GM19193 (cell line): ENCODE results near the gene NXPE4.

ENCODE experiments used
- POLR2A ChIP-seq: IDR thresholded peaks from 4 replicates; pipeline ENCODE4 v1.6.1; 2011; ENCODE audit not compliant: insufficient read depth, insufficient read length; ENCODE audit errors: extremely low read depth

Gene NXPE4

GRCh38 chr11:114595571-114595970 lies at the start of gene NXPE4:
Gene NXPE4 (minus strand): TSS chr11:114595786. CDS start chr11:114594759, 1,027 bp downstream.
- TF ChIP-seq POLR2A, result no peak

DNA sequence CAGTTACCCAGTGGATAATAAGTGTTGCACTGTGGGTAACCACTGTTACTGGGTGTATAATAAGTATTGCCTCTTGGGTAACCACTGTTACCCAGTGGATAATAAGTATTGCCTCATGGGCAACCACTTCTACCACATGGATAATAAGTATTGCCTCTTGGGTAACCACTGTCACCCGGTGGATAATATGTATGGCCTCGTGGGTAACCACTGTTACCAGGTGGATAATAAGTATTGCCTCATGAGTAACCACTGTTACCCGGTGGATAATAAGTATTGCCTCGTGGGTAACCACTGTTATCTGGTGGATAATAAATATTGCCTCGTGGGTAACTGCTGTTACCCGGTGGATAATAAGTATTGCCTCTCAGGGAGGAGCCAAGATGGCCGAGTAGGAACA lies 29.7 kb upstream of the NXPE4 start:
- no peak for TF ChIP-seq POLR2A

DNA sequence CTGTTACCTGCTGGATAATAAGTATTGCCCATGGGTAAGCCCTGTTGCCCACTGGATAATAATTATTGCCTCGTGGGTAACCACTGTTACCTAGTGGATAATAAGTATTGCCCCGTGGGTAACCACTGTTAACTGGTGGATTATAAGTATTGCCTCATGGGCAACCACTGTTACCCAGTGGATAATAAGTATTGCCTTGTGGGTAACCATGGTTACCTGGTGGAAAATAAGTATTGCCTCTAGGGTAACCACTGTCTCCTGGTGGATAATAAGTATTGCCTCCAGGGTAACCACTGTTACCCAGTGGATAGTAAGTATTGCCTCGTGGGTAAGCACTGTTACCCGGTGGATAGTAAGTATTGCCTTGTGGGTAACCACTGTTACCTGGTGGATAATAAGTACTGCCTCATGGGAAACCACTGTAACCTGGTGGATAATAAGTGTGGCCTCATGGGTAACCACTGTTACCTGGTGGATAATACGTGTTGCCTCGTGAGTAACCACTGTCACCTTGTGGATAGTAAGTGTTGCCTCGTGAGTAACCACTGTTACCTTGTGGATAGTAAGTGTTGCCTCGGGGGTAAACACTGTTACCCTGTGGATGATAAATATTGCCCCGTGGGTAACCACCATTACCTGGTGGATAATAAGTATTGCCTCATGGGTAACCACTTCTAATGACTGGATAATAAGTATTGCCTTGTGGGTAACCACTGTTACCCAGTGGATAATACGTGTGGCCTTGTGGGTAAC lies 29.0 kb upstream of the NXPE4 start:
- no peak for TF ChIP-seq POLR2A

GRCh38 chr11:114623720-114624119 lies 28.1 kb upstream of the NXPE4 start:
- no peak for TF ChIP-seq POLR2A

DNA sequence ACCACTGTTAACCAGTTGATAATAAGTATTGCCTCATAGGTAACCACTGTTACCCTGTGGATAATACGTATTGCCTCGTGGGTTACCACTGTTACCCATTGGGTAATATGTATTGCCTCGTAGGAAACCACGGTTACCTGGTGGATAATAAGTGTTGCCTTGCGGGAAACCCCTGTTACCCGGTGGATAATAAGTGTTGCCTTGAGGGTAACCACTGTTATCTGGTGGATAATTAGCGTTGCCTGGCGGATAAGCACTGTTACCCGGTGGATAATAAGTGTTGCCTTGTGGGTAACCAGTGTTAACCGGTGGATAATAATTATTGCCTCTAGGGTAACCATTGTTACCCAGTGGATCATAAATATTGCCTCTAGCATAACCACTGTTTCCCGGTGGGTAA lies 27.3 kb upstream of the NXPE4 start:
- TF ChIP-seq POLR2A, result no peak

- no peak for TF ChIP-seq POLR2A
Measured at GRCh38 chr11:114621950-114622809, 26.6 kb upstream of the NXPE4 start.

DNA sequence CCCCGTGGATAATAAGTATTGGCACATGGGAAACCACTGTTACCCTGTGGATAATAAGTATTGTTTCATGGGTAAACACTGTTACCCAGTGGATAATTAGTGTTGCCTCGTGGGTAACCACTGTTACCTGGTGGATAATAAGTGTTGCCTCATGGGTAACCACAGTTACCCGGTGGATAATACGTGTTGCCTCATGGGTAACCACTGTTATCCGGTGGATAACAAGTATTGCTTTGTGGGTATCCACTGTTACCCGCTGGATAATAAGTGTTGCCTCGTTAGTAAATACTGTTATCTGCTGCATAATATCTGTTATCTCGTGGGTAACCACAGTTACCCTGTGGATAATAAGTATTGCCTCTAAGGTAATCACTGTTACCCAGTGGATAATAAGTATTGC lies 25.5 kb upstream of the NXPE4 start:
- no peak for TF ChIP-seq POLR2A

GRCh38 chr11:114619659-114620173 lies 24.1 kb upstream of the NXPE4 start:
- TF ChIP-seq POLR2A, result no peak

DNA sequence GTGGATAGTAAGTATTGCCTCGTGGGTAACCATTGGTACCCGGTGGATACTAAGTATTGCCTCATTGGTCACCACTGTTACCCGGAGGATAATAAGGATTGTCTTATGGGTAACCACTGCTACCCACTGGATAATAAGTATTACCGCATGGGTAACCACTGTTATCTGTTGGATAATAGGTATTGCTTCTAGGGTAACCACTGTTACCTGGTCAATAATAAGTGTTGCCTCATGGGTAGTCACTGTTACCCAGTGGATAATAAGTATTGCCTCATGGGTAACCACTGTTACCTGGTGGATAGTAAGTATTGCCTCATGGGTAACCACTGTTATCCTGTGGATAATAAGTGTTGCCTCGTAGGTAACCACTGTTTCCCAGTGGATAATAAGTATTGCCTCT lies 22.6 kb upstream of the NXPE4 start:
- no peak for TF ChIP-seq POLR2A

DNA sequence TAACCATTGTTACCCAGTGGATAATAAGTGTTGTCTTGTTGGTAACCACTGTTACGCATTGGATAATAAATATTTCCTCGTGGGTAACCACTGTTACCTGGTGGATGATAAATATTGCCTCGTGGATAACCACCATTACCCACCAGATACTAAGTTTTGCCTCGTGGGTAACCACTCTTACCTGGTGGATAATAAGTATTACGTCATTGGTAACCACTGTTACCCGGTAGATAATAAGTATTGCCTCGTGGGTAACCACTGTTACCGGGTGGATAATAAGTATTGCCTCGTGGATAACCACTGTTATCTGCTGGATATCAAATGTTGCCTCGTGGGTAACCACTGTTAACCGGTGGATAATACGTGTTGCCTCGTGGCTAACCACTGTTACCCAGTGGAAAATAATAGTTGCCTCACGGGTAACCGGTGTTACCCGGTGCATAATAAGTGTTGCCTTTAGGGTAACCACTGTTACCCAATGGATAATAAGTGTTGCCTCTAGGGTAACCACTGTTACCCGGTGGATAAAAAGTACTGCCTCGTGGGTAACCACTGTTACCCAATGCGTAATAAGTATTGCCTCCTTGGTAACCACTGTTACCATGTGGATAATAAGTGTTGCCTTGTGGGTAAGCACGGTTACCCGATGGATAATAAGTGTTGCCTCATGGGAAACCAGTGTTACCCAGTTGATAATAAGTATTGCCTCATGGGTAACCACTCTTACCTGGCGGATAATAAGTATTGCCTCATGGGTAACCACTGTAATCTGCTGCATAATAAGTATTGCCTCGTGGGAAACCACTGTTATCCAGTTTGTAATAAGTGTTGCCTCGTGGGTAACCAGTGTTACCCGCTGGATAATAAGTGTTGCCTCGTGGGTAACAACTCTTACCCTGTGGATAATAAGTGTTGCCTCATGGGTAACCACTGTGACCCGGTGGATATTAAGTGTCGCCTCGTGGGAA lies 21.9 kb upstream of the NXPE4 start:
- no peak for TF ChIP-seq POLR2A

- TF ChIP-seq POLR2A, result no peak
Measured at GRCh38 chr11:114616516-114616915, 20.9 kb upstream of the NXPE4 start.

GRCh38 chr11:114615448-114616361 lies 20.1 kb upstream of the NXPE4 start:
- no peak for TF ChIP-seq POLR2A

DNA sequence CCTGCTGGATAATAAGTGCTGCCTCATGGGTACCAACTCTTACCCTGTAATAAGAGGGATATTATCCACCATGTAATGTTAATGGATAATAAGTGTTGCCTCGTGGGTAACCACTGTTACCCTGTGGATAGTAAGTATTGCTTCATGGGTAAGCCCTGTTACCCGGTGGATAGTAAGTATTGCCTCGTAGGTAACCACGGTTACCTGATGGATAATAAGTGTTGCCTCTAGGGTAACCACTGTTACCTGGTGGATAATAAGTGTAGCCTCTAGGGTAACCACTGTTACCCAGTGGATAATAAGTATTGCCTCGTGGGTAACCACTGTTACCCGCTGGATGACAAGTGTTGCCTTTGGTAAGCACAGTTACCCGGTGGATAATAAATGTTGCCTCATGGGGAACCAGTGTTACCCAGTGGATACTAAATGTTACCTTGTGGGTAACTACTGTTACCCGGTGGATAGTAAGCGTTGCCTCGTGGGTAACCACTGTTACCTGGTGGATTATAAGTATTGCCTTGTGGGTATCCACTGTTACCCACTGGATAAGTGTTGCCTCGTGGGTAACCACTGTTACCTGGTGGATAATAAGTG lies 18.6 kb upstream of the NXPE4 start:
- TF ChIP-seq POLR2A, result no peak
